HFF-Myc (cell line): ENCODE results near the gene CELA2A.
A peak's percentile ranks its signal among the peaks of the same experiment; 100 is the strongest.
"Not testable (repeated sequence)": the region's sequence is repeated elsewhere in the genome, so short reads cannot be mapped to it uniquely, and the experiment has no call there.

Experiments used
- DNase-seq: peaks from one replicate; pipeline ENCODE4 v3.0.0-alpha.2; 2011; ENCODE audit warnings: low read depth; ENCODE audit errors: extremely low read depth
- H3K4me3 ChIP-seq: replicated peaks from 2 replicates; pipeline ENCODE4 v1.5.1; 2011; ENCODE audit warnings: low read depth, mild to moderate bottlenecking, control low read depth, low read length
- CTCF ChIP-seq: IDR thresholded peaks from 2 replicates; pipeline ENCODE4 v1.5.1; 2012; ENCODE audit warnings: mild to moderate bottlenecking, low read depth, low read length, control low read depth; ENCODE audit errors: missing control alignments

CELA2A gene

GRCh38 chr1:15459771-15460707 is 3.5 kb downstream of the CELA2A start:
- no peak overlapping the region for H3K4me3 ChIP-seq
- DNase-seq, result peak; percentile 11
- no peak for TF ChIP-seq CTCF

DNA sequence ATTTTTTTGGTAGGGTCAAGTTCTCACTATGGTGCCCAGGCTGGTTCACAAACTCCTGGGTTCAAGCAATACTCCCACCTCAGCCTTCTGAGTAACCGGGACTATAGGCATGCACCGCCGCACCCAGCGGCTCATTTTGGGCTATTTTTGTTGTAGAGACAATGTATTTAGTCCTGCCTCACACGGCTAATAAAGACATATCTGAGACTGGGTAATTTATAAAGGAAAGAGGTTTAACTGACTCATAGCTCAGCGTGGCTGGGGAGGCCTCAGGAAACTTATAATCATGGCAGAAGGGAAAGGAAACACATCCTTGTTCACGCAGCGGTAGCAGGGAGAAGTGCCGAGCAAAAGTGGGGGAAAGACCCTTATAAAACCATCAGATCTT is 4.2 kb downstream of the CELA2A start:
- no peak overlapping the region for H3K4me3 ChIP-seq
- no peak for DNase-seq
- no peak for TF ChIP-seq CTCF

DNA sequence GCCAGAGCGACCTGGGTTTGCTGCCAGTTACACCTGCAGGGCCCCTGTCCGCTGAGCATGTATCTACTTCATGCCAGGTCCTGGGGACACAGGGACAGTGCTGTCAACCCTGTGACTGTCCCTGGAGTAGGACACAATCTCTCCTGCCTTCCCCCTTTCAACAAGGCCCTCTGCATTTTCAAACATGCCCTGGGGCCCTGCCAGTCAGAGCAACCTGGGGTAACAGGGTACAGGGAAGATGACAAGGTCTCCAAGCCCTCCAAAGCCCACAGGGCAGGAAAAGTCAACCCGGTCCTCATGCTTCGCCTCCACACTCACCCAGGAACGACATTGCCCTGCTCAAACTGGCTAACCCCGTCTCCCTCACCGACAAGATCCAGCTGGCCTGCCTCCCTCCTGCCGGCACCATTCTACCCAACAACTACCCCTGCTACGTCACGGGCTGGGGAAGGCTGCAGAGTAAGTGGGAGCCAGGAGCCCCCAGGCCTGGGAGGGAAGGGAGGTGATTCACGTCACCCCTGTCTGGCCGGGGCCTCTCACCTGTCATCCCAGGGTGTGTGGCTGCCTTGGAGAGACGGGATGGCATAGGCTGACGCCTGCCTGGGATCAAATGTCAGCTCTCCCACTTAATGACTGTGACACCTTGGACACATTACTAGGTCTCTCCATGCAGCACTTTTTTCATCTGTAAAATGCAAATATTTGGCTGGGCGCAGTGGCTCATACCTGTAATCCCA is 6.7 kb downstream of the CELA2A start:
- not testable (repeated sequence) for DNase-seq, H3K4me3 ChIP-seq

- not testable (repeated sequence) for H3K4me3 ChIP-seq, DNase-seq
Observed at GRCh38 chr1:15463926-15464322, 7.4 kb downstream of the CELA2A start.

DNA sequence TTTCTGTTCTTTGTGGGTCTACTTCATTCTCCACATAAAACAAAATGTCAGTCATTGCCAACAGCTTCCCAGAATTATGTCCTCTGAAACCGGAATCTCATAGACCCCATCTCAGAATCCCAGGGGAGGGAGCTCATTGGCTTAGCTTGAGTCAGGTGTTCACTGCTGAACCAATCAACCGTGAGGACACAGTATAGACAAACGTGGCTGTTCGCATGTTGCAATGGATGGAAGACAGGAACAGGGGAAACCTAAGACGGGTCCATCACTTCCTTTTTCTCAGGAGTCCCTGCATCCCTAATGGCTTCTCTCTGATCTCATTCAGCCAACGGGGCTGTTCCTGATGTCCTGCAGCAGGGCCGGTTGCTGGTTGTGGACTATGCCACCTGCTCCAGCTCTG is 9.1 kb downstream of the CELA2A start:
- TF ChIP-seq CTCF, result no peak
- no peak overlapping the region for H3K4me3 ChIP-seq
- no peak for DNase-seq

DNA sequence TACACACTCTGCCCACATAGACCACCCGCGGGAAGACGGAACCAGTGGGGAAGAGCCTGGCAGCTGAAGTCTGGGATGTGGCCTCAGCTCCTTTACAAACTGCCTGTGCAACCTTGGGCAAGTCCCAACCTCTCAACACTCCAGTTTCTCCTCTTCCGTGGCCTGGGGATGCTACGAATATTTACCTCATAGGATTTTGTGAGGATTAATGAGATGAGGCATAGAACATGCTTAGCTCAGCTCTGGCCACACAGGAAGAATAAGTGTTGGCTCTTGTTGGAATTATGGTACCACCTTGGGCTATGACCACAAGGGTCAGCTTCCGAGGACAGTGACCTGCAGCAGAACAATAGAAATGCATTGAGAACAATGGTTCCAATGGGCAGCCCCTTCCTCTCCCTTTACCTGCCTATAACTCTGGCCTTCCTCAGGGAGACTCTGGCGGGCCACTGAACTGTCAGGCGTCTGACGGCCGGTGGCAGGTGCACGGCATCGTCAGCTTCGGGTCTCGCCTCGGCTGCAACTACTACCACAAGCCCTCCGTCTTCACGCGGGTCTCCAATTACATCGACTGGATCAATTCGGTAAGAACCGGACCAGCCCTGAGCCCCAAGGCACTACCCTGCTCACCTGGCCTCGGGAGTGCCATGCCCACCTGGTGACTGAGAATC is 10.6 kb downstream of the CELA2A start:
- DNase-seq, H3K4me3 ChIP-seq: not testable (repeated sequence)

GRCh38 chr1:15468145-15468544 is 11.6 kb downstream of the CELA2A start:
- no peak for DNase-seq

More at GRCh38 chr1:15468145-15468544, 11.6 kb downstream of the CELA2A start:
- TF ChIP-seq CTCF, result no peak
- no peak overlapping the region for H3K4me3 ChIP-seq
